DLD1 (cell line): ENCODE measurements around the gene AP1S1.
"Not testable (repeated sequence)": the region's sequence is repeated elsewhere in the genome, so short reads cannot be mapped to it uniquely, and the experiment has no call there.

ENCODE experiments used
- in situ Hi-C: cut with HindIII; loops from 2 replicates; pipeline ENCODE4 v1.10.0; 2017; ENCODE audit warnings: low sequenced_read_pairs

The AP1S1 gene

DNA sequence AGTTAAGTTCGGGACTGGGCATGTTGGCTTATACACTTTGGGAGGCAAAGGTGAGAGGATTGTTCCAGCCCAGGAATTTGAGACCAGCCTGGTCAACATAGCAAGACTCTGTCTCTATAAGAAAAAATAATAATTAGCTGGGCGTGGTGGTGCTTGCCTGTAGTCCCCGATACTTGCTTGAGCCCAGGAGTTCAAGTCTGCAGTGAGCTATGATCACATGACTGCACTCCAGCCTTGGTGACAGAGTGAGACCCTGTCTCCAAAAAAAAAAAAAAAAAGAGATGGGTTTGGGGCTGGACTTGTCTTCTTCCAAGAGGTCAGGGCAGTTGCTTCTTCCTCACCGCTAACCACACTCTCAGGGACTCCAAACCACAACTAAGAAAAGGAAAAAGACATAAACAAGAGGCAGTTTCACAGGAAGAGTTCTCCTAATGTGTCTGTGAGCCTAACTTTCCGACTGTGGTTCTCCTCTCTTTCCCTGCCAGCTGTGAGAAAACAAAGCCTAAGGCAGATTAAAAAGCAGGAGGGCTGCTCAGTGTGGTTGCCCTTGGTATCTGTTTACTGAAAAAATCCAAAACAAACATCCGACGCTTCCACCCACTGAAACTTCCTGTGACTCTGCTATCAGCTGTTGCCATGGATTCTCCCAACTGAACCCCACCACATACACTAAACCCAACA lies 29.8 kb upstream of the AP1S1 start:
- in situ Hi-C loops, result no loop called here

GRCh38 chr7:101125989-101126650 lies 28.2 kb upstream of the AP1S1 start:
- in situ Hi-C loops, result no loop called here

DNA sequence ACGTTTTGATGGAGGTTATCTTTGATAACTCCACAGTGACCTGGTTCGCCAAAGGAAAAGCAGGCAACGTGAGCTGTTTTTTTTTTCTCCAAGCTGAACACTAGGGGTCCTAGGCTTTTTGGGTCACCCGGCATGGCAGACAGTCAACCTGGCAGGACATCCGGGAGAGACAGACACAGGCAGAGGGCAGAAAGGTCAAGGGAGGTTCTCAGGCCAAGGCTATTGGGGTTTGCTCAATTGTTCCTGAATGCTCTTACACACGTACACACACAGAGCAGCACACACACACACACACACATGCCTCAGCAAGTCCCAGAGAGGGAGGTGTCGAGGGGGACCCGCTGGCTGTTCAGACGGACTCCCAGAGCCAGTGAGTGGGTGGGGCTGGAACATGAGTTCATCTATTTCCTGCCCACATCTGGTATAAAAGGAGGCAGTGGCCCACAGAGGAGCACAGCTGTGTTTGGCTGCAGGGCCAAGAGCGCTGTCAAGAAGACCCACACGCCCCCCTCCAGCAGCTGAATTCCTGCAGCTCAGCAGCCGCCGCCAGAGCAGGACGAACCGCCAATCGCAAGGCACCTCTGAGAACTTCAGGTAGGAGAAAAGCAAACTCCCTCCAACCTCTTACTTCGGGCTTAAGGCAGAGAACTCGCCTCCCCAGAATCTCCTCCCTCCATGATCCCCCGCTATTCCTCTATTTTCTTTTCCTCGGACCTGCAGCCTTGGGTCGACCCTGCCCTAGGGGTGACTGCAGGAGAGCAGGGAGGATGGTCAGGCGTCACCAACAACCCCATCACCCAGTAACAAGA lies 27.4 kb upstream of the AP1S1 start, which contains the start of gene SERPINE1:
SERPINE1 (plus strand) TSS at position 454 of the 809 bp plus-strand sequence. CDS start 1,290 bp downstream, outside the sequence.
- in situ Hi-C loops, result no loop called here

- in situ Hi-C loops, result no loop called here
These were observed 26.7 kb upstream of the AP1S1 start for GRCh38 chr7:101127460-101128039.

DNA sequence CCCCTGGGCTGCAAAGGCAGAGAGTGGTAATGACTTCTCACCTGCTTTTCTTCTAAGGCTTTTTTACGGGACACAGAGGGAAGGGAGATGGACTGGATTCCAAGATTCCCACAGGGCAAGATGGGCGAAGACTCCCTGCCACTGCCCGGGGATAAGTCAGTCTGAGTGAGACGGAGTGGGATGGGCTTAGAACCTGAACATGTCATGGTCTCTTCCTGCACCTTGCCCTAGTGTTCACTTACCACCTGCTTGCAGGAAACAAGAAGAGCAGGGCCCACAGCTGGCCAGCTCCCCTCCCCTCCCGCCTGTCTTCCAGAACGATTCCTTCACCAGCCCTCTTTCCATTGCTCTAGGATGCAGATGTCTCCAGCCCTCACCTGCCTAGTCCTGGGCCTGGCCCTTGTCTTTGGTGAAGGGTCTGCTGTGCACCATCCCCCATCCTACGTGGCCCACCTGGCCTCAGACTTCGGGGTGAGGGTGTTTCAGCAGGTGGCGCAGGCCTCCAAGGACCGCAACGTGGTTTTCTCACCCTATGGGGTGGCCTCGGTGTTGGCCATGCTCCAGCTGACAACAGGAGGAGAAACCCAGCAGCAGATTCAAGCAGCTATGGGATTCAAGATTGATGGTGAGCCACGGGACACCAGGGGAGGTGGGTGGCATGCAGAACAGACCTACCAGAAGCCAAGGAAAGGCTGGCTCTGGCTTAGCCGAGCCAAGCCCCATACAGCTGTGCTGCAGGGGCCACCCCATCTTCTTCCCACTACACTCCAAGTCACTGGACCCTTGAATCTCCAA lies 26.0 kb upstream of the AP1S1 start:
- in situ Hi-C loops, result no loop called here

DNA sequence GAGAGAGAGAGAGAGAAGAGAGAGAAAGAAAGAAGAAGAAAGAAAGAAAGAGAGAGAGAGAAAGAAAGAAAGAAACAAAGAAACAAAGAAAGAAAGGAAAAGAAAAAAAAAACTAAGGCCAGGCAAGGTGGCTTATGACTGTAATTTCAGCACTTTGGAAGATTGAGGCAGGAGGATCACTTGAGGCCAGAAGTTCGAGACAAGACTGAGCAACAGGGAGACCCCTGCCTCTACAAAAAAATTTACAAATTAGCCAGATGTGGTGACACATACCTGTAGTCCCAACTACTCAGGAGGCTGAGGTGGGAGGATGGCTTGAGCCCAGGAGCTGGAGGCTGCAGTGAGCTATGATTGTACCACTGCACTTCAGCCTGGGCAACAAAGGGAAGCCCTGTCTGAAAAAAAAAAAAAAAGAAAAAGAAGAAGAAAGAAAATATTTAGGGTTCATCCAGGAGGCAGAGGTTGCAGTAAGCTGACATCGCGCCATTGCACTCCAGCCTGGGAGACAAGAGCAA lies 24.6 kb upstream of the AP1S1 start:
- in situ Hi-C loops, result no loop called here

DNA sequence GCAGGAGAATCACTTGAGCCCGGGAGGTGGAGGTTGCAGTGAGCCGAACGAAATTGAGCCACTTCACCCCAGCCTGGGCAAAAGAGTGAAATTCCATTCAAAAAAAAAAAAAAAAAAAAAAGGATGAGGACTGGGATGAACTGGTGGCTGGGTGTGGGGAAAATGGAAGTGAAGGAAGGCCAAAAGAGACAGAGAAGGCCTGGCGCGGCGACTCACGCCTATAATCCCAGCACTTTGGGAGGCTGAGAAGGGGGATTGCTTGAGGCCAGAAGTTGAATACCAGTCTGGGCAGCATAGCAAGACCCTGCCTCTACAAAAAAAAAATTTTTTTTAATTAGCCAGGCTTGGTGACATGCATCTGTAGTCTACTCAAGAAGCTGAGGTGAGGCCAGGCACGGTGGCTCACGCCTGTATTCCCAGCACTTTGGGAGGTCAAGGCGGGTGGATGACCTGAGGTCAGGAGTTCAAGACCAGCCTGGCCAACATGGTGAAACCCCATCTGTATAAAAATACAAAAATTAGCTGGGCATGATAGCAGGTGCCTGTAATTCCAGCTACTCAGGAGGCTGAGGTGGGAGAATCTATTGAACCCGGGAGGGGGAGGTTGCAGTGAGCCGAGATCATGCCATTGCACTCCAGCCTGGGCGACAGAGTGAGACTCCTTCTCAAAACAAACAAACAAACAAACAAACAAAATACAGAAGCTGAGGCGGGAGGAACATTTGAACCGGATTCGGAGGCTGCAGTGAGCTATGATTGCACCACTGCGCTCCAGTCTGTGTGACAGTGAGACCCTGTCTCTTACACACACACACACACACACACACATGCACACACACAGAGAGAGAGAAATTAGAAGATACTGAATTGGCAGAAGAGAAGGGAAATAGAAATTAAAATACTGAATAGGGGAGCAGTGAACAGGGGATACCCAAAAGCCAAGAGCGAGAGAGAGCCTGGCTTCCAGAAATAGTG lies 21.4 kb upstream of the AP1S1 start:
- in situ Hi-C loops, result not testable (repeated sequence)

- in situ Hi-C loops, result no loop called here
These were observed 20.5 kb upstream of the AP1S1 start for GRCh38 chr7:101133621-101134398.

GRCh38 chr7:101134399-101134980 lies 19.8 kb upstream of the AP1S1 start:
- in situ Hi-C loops, result no loop called here

DNA sequence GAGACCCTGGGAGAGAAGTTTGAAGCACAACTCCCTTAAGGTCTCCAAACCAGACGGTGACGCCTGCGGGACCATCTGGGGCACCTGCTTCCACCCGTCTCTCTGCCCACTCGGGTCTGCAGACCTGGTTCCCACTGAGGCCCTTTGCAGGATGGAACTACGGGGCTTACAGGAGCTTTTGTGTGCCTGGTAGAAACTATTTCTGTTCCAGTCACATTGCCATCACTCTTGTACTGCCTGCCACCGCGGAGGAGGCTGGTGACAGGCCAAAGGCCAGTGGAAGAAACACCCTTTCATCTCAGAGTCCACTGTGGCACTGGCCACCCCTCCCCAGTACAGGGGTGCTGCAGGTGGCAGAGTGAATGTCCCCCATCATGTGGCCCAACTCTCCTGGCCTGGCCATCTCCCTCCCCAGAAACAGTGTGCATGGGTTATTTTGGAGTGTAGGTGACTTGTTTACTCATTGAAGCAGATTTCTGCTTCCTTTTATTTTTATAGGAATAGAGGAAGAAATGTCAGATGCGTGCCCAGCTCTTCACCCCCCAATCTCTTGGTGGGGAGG lies 16.5 kb upstream of the AP1S1 start:
- in situ Hi-C loops, result no loop called here

DNA sequence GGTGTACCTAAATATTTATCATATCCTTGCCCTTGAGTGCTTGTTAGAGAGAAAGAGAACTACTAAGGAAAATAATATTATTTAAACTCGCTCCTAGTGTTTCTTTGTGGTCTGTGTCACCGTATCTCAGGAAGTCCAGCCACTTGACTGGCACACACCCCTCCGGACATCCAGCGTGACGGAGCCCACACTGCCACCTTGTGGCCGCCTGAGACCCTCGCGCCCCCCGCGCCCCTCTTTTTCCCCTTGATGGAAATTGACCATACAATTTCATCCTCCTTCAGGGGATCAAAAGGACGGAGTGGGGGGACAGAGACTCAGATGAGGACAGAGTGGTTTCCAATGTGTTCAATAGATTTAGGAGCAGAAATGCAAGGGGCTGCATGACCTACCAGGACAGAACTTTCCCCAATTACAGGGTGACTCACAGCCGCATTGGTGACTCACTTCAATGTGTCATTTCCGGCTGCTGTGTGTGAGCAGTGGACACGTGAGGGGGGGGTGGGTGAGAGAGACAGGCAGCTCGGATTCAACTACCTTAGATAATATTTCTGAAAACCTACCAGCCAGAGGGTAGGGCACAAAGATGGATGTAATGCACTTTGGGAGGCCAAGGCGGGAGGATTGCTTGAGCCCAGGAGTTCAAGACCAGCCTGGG lies 15.9 kb upstream of the AP1S1 start:
- in situ Hi-C loops, result no loop called here

DNA sequence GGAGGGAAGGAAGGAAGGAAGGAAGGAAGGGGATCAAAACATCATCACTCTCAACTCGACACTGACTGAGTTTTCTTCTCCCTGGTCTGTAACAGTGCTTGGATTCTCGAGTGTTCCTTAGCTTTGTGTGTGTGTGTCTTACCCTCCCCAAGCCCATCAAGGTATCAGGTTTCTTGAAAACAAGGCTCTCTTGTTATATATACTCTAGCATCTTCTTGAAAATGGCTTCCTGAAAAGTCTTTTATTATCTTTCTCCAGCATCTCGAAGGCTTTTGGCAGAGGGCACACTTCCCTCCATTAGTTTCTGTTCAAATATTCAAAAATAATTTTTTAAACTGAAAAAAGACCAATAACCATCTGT lies 14.0 kb upstream of the AP1S1 start:
- in situ Hi-C loops, result no loop called here

- in situ Hi-C loops, result no loop called here
These were observed 13.4 kb upstream of the AP1S1 start for GRCh38 chr7:101140746-101141382.

GRCh38 chr7:101151908-101152651 lies 2.2 kb upstream of the AP1S1 start:
- in situ Hi-C loops, result no loop called here

GRCh38 chr7:101154693-101155102 lies 422 bp downstream of the AP1S1 start:
- in situ Hi-C loops, result no loop called here

DNA sequence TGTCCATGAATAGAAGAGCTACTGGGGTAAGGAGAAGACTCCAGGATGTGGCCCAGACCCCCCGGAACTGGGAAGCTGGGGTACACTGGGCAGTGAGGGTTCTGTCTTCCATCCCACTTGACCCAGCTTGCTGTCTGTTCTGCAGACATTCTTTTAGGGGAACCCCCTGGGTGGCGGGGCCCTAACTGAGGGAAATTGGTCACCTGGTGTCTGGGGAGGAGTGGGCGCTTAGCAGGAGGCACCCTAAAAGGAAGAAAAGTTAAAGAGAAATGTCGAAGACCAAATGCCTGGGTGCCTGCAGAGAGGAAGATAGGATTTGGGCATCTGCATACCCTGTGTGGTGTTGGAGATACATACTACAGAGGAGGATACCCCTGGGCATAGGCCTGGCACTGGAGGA lies 1.0 kb downstream of the AP1S1 start:
- in situ Hi-C loops, result no loop called here
